IMR-90 (cell line): ENCODE results near the gene LDHA.

ENCODE experiments used
- BHLHE40 ChIP-seq: fragments of 150-350 bp; IDR thresholded peaks from 2 replicates; pipeline ENCODE4 v1.6.1; 2016; ENCODE audit warnings: mild to moderate bottlenecking, low read depth, low read length
- CTCF ChIP-seq: conservative IDR thresholded peaks from 2 replicates; pipeline ENCODE4 v1.5.1; 2012; ENCODE audit warnings: mild to moderate bottlenecking, low read depth, low read length, improper control_type of control experiment
- ELK1 ChIP-seq: fragments of 150-350 bp; IDR thresholded peaks from 2 replicates; pipeline ENCODE4 v1.6.1; 2016; ENCODE audit warnings: low read depth, mild to moderate bottlenecking, low read length, moderate library complexity, borderline replicate concordance
- FOS ChIP-seq: fragments of 150-350 bp; IDR thresholded peaks from 2 replicates; pipeline ENCODE4 v1.6.1; 2016; ENCODE audit warnings: low read depth, low read length
- MXI1 ChIP-seq: IDR thresholded peaks from 2 replicates; pipeline ENCODE4 v1.6.1; 2012; ENCODE audit warnings: low read depth, mild to moderate bottlenecking, low read length, moderate library complexity, borderline replicate concordance
- NFE2L2 ChIP-seq: fragments of 150-350 bp; IDR thresholded peaks from 2 replicates; pipeline ENCODE4 v1.6.1; 2016; ENCODE audit warnings: low read depth, mild to moderate bottlenecking, low read length
- POLR2A ChIP-seq: IDR thresholded peaks from 2 replicates; pipeline ENCODE4 v1.6.1; 2012; ENCODE audit warnings: mild to moderate bottlenecking, low read depth, low read length
- RAD21 ChIP-seq: IDR thresholded peaks from 2 replicates; pipeline ENCODE4 v1.6.1; 2012; ENCODE audit warnings: low read length, improper control_type of control experiment
- RCOR1 ChIP-seq: IDR thresholded peaks from 2 replicates; pipeline ENCODE4 v1.6.1; 2012; ENCODE audit warnings: mild to moderate bottlenecking, low read length, improper control_type of control experiment; ENCODE audit not compliant: insufficient replicate concordance
- RFX5 ChIP-seq: IDR thresholded peaks from 2 replicates; pipeline ENCODE4 v1.8.0; 2012; ENCODE audit warnings: low read depth, mild to moderate bottlenecking, low read length, moderate library complexity
- SMC3 ChIP-seq: fragments of 150-350 bp; IDR thresholded peaks from 2 replicates; pipeline ENCODE4 v1.6.1; 2016; ENCODE audit warnings: low read depth, mild to moderate bottlenecking, antibody characterized with exemption, low read length, moderate library complexity
- USF2 ChIP-seq: fragments of 150-350 bp; IDR thresholded peaks from 2 replicates; pipeline ENCODE4 v1.6.1; 2017; ENCODE audit warnings: mild to moderate bottlenecking, antibody characterized with exemption, low read length, low read depth

GRCh38 chr11:18457450-18457849 lies 63.1 kb downstream of the LDHA start:
- TF ChIP-seq RCOR1 (no peak), USF2 (no peak), CTCF (no peak), RFX5 (no peak), BHLHE40 (no peak), POLR2A (no peak), MXI1 (no peak), SMC3 (no peak), ELK1 (no peak), RAD21 (no peak), FOS (no peak), NFE2L2 (no peak)
